HFFc6 (cell line): Measurements from ENCODE around the gene HSPA12B. TPM values are rescaled to one million over a fixed set of nuclear protein-coding genes. Genes with fewer than 3 reads are reported as not detected.

Experiments used
- DNase-seq: peaks from one replicate; pipeline ENCODE4 v3.0.0-alpha.2; 2018
- H3K27ac Mint-ChIP-seq: 2 replicates; pipeline ENCODE4 v1.8.0; 2020; ENCODE audit warnings: mild to moderate bottlenecking, mixed read lengths
- H3K27me3 Mint-ChIP-seq: 2 replicates; pipeline ENCODE4 v1.8.0; 2021; ENCODE audit warnings: mild to moderate bottlenecking, moderate library complexity, mixed read lengths; ENCODE audit not compliant: insufficient read depth
- H3K36me3 Mint-ChIP-seq: 2 replicates; pipeline ENCODE4 v1.8.0; 2021; ENCODE audit warnings: low read depth, mixed read lengths
- H3K4me1 Mint-ChIP-seq: 2 replicates; pipeline ENCODE4 v1.8.0; 2020; ENCODE audit warnings: low read depth, mixed read lengths
- H3K4me3 Mint-ChIP-seq: 2 replicates; pipeline ENCODE4 v1.8.0; 2020; ENCODE audit warnings: mild to moderate bottlenecking, moderate library complexity, mixed read lengths
- H3K9me3 Mint-ChIP-seq: 2 replicates; pipeline ENCODE4 v1.8.0; 2020; ENCODE audit warnings: mild to moderate bottlenecking, mixed read lengths
- total RNA-seq, 6 experiments: library from RNA; stranded (reverse); fragmentation: NEBNext Ultra II Directional; extraction: Animal tissue kit (Norgen Biotek cat#: 25700); gene quantifications; 2 replicates in 1 of 6; 3 replicates in 5 of 6; pipeline ENCODE4 v1.2.3, GENCODE V29; 2021
- TF ChIP-seq, protein P1 (sequence below): fragments of 200-600 bp; sonication (generic); IDR thresholded peaks from 2 replicates; pipeline ENCODE4 v1.5.0; 2021; ENCODE audit warnings: antibody characterized with exemption, mild to moderate bottlenecking

Gene HSPA12B
- total RNA-seq, 6 experiments from 2014 or later = not detected

DNA sequence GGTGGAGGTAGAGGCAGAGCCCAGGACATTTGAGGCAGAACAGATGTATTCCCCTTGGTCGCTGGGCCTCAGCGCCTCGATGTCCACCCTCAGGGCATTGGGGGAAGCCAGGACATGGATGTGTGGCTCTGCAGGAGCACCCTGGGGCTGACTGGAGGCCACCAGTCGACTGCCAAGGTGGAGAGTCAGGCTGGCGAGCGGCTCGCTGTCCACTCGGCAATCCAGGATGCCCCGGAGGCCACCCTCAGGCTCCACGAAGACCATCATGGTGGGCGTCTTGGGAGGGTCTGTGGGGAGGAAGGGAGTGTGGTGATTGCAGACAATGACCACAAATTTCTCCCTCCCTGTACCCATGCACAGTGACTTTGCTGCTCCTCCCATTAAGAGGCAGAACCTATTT is 42.5 kb upstream of the HSPA12B start:
- TF ChIP-seq, protein P1, sequence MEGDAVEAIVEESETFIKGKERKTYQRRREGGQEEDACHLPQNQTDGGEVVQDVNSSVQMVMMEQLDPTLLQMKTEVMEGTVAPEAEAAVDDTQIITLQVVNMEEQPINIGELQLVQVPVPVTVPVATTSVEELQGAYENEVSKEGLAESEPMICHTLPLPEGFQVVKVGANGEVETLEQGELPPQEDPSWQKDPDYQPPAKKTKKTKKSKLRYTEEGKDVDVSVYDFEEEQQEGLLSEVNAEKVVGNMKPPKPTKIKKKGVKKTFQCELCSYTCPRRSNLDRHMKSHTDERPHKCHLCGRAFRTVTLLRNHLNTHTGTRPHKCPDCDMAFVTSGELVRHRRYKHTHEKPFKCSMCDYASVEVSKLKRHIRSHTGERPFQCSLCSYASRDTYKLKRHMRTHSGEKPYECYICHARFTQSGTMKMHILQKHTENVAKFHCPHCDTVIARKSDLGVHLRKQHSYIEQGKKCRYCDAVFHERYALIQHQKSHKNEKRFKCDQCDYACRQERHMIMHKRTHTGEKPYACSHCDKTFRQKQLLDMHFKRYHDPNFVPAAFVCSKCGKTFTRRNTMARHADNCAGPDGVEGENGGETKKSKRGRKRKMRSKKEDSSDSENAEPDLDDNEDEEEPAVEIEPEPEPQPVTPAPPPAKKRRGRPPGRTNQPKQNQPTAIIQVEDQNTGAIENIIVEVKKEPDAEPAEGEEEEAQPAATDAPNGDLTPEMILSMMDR = no peak
- H3K4me3 Mint-ChIP-seq = no peak overlapping the region
- H3K4me1 Mint-ChIP-seq = peaks cover 32% of the 10 kb centered on the region
- no peak overlapping the region for H3K27ac Mint-ChIP-seq
- no peaks in the 10 kb centered on the region; the same call in none of the 2 replicates for H3K27me3 Mint-ChIP-seq
- H3K36me3 Mint-ChIP-seq = no peaks in the 10 kb centered on the region
- no peaks in the 10 kb centered on the region for H3K9me3 Mint-ChIP-seq
- DNase-seq = no peak

DNA sequence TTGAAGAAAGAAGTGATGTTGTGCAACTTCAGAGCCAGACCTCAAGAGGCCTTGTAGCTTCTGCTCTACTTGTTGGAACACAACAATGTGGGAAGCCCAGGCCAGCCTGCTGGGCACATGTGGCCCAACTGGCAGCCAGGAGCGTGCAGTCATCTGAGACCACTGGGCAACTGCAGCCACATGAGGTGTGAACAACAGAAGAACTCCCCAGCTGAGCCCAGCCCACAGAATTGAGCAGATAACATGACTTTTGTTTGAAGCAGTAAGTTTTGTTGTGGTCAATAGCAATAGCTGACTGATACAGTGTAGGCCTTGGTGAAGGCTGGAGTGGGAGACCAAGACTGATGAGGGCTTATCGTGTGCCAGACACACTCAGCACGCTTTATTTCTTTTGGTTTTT is 42.1 kb upstream of the HSPA12B start:
- Mint-ChIP-seq H3K36me3 (no peaks in the 10 kb centered on the region), H3K4me1 (peaks cover 28% of the 10 kb centered on the region), H3K27me3 (no peaks in the 10 kb centered on the region; the same call in none of the 2 replicates), H3K9me3 (no peaks in the 10 kb centered on the region), H3K4me3 (no peak overlapping the region), H3K27ac (no peak overlapping the region)
- TF ChIP-seq, protein P1 = no peak
- no peak for DNase-seq

DNA sequence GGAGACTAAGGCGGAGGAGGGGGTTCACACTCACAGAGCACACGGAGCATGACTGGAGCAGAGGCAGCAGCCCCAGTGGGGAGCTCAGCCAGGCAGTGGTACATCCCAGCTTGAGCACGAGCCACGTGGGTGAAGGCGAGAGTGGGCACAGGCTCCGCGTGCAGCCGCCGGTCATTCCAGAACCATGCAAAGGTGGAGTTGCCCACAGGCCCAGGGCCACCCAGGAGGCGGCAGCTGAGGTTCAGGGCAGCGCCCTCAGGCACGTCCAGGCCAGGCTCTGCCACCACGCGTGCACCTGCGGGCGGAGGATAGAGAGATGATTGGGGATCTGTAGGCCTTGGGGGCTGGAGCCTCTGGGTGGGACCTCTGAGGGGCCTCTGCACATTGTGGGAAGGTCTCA is 41.2 kb upstream of the HSPA12B start:
- no peaks in the 10 kb centered on the region for H3K36me3 Mint-ChIP-seq
- DNase-seq = no peak
- H3K4me3 Mint-ChIP-seq = no peak overlapping the region
- H3K27ac Mint-ChIP-seq = no peak overlapping the region
- TF ChIP-seq, protein P1 = no peak
- peaks cover 19% of the 10 kb centered on the region for H3K4me1 Mint-ChIP-seq
- no peaks in the 10 kb centered on the region for H3K9me3 Mint-ChIP-seq
- no peaks in the 10 kb centered on the region; the same call in none of the 2 replicates for H3K27me3 Mint-ChIP-seq

DNA sequence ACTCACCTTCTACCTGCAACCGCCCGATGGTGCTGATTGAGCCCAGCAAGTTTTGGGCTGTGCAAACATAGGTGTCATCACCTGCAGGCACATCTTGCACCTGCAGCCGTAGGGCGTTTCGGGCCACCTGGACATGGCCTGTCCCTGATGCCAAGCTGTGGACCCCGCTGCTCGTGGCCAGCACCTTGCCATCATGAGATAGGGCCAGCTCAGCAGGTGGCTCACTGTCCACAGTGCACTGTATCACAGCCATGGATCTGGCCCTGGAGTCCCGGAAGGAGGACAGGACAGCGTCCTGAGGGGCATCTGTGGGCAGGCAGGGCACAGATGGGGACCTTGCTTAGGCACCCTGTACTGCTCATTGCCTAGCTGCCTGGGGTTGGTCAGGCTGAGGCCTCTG is 40.6 kb upstream of the HSPA12B start:
- Mint-ChIP-seq H3K27ac (no peak overlapping the region), H3K9me3 (no peaks in the 10 kb centered on the region), H3K4me1 (peaks cover 13% of the 10 kb centered on the region), H3K36me3 (no peaks in the 10 kb centered on the region), H3K27me3 (no peaks in the 10 kb centered on the region; the same call in none of the 2 replicates), H3K4me3 (no peak overlapping the region)
- TF ChIP-seq, protein P1 = no peak
- no peak for DNase-seq

DNA sequence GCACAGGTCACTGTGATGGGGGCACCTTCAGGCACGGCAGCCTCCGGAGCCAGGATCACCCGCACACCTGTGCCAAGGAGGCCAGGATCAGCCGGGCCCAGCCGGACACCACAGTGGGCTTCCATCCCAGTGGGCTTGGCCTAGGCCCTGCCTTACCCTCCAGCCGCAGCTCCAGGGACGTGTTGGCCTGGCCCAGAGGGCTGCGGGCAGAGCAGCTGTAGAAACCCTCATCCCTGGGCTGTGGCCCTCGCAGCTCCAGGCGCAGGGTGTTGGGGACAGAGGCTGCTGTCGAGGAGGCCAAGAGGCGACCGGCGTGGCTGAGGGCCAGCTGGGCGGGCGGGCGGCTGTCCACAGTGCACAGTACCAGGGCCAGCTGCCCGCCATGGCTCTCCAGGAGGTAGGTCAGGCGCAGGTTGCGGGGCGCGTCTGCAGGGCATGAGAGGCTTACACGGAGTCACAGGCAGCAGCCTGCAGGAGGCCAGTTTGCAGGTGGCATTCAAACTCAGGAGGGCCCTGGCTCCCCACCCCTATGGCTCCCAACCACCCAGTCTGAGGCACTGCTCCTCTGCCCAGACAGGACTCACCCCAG is 39.7 kb upstream of the HSPA12B start:
- Mint-ChIP-seq H3K27me3 (peaks cover 3% of the 10 kb centered on the region), H3K36me3 (no peaks in the 10 kb centered on the region), H3K9me3 (no peaks in the 10 kb centered on the region), H3K27ac (no peak overlapping the region), H3K4me3 (no peak overlapping the region), H3K4me1 (peaks cover 4% of the 10 kb centered on the region)
- TF ChIP-seq, protein P1 = no peak
- no peak for DNase-seq
